Activated naive CD8-positive, alpha-beta T cell treated with anti-CD3 and anti-CD28 coated beads for 36 hours (primary cell): ENCODE measurements around the gene GNG3. TPM values are rescaled to one million over a fixed set of nuclear protein-coding genes. Genes with fewer than 3 reads are reported as not detected.

Experiments
- DNase-seq: peaks from one replicate; pipeline ENCODE4 v3.0.0; 2021
- H3K27ac Mint-ChIP-seq: one replicate; pipeline ENCODE4 v1.8.0; 2022; ENCODE audit warnings: mild to moderate bottlenecking, moderate library complexity, mixed read lengths
- H3K27me3 Mint-ChIP-seq: one replicate; pipeline ENCODE4 v1.8.0; 2022; ENCODE audit warnings: mild to moderate bottlenecking, mixed read lengths
- H3K36me3 Mint-ChIP-seq: one replicate; pipeline ENCODE4 v1.8.0; 2021; ENCODE audit warnings: mild to moderate bottlenecking, mixed read lengths
- H3K4me1 Mint-ChIP-seq: one replicate; pipeline ENCODE4 v1.8.0; 2021; ENCODE audit warnings: mixed read lengths
- H3K4me3 Mint-ChIP-seq: one replicate; pipeline ENCODE4 v1.8.0; 2022; ENCODE audit warnings: mild to moderate bottlenecking, moderate library complexity, mixed read lengths
- H3K9me3 Mint-ChIP-seq: one replicate; pipeline ENCODE4 v1.8.0; 2022; ENCODE audit warnings: mixed read lengths
- total RNA-seq, 2 experiments: library from RNA; stranded (reverse); gene quantifications; one replicate each; pipeline ENCODE4 v1.2.3, GENCODE V29; 2021

Gene GNG3
- total RNA-seq, 2 experiments from 2014 or later: not detected

DNA sequence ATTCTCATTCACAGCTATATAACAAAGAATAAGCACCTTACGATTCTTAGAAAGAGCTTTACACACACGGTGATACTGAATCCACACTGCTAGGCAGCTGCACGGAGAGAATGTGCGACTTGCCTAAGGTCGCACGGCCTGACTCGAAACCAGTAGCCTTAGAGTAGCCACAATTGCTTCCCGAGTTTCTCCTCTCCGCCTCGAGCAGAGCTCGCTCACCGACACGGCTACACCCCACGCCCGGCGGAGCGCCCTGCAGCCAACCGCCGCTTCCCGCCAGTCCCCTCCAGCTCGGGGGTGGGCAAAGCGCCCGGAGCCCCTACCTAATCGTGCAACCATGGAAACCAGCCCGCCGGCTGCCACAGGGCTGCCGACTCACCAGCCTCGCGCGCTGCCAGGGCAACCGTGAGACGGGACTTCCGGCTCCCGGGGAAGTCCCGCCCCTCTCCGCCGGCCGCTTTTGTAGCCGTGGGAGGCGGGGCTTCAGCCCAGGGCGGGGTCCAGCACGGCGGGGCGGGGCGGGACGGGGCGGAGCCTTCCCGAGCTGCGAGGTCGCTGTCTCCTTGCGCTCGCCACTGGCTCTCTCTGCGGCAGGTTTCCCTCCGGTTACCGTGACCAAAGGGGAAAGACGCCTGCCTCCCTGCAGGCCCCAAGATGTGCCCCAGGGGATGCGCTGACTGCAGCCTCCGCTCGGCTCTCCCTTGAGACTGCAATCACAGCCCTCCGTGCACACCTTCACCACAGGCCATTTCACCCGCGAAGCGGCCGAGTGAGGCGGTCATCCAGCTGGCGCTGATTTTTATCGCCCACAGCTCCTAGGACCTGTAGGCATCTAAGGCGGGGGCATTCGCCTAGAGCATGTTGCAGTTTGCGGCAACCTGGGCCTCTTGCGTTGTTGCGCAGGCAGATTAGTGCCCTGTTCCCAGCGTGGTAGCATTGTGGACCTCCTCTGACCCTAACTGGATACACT is 1.3 kb upstream of the GNG3 start:
- H3K4me1 Mint-ChIP-seq: peaks cover 39% of the 10 kb centered on the region

GRCh38 chr11:62706850-62707247 is 627 bp upstream of the GNG3 start:
- H3K27ac Mint-ChIP-seq: no peak overlapping the region

More for the DNA sequence above, 1.3 kb upstream of the GNG3 start:
- peak; percentile 94 for DNase-seq
- peaks cover 35% of the 10 kb centered on the region for H3K36me3 Mint-ChIP-seq
- peak overlapping the region; percentile 76 for H3K27ac Mint-ChIP-seq
- H3K27me3 Mint-ChIP-seq: no peaks in the 10 kb centered on the region
- H3K9me3 Mint-ChIP-seq: no peaks in the 10 kb centered on the region
- H3K4me3 Mint-ChIP-seq: peak overlapping the region; percentile 85

GRCh38 chr11:62708392-62708791 is 916 bp downstream of the GNG3 start:
- DNase-seq: no peak
- H3K9me3 Mint-ChIP-seq: no peaks in the 10 kb centered on the region
- H3K4me1 Mint-ChIP-seq: peaks cover 53% of the 10 kb centered on the region
- peaks cover 39% of the 10 kb centered on the region for H3K36me3 Mint-ChIP-seq
- H3K4me3 Mint-ChIP-seq: peak overlapping the region; percentile 94
- H3K27ac Mint-ChIP-seq: peak overlapping the region; percentile 98
- no peaks in the 10 kb centered on the region for H3K27me3 Mint-ChIP-seq

More at GRCh38 chr11:62706850-62707247, 627 bp upstream of the GNG3 start:
- no peaks in the 10 kb centered on the region for H3K9me3 Mint-ChIP-seq
- H3K4me1 Mint-ChIP-seq: peaks cover 39% of the 10 kb centered on the region
- DNase-seq: no peak
- H3K4me3 Mint-ChIP-seq: peak overlapping the region; percentile 56
- H3K36me3 Mint-ChIP-seq: peaks cover 37% of the 10 kb centered on the region
- H3K27me3 Mint-ChIP-seq: no peaks in the 10 kb centered on the region

GRCh38 chr11:62708793-62709192 is 1.3 kb downstream of the GNG3 start:
- Mint-ChIP-seq H3K9me3 (no peaks in the 10 kb centered on the region), H3K27me3 (no peaks in the 10 kb centered on the region), H3K36me3 (peaks cover 41% of the 10 kb centered on the region), H3K4me1 (peaks cover 57% of the 10 kb centered on the region), H3K4me3 (peak overlapping the region; percentile 94), H3K27ac (peak overlapping the region; percentile 98)
- DNase-seq: peak; percentile 56

- no peaks in the 10 kb centered on the region for H3K27me3 Mint-ChIP-seq
Observed at GRCh38 chr11:62709247-62710000, 1.9 kb downstream of the GNG3 start.

GRCh38 chr11:62710001-62710345 is 2.5 kb downstream of the GNG3 start:
- Mint-ChIP-seq H3K27me3 (no peaks in the 10 kb centered on the region), H3K4me3 (peak overlapping the region; percentile 94), H3K36me3 (peaks cover 45% of the 10 kb centered on the region), H3K27ac (peak overlapping the region; percentile 98), H3K4me1 (peaks cover 66% of the 10 kb centered on the region), H3K9me3 (no peaks in the 10 kb centered on the region)
- peak; percentile 16 for DNase-seq

More at GRCh38 chr11:62709247-62710000, 1.9 kb downstream of the GNG3 start:
- H3K36me3 Mint-ChIP-seq: peaks cover 46% of the 10 kb centered on the region
- H3K4me1 Mint-ChIP-seq: peaks cover 62% of the 10 kb centered on the region
- peak; percentile 93 for DNase-seq
- no peaks in the 10 kb centered on the region for H3K9me3 Mint-ChIP-seq
- H3K4me3 Mint-ChIP-seq: peak overlapping the region; percentile 94
- H3K27ac Mint-ChIP-seq: peak overlapping the region; percentile 98

DNA sequence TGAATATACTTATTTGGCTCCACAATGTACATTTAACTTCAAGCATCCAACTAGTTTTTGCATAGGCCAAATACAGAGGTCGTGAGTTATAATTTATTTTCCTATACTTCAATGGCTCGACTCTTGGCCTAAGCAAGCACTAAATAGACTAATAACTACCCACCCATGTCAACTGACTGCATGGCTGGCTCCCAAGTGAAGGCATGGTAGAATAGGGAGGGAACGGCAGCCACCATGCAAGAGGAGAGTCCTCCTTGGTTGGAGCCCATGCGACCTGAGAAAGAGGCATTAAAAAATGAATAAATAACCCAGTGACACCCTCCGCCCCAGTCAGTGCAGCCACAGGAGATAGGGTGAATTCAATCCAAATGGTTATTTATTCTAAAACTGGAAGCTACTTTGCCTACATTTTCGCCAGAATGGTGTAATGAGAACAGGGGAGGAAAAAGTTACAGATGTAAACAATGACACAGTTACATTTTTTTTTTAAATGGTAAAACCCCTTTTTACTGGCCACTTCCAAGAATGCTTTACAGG is 4.9 kb downstream of the GNG3 start:
- Mint-ChIP-seq H3K27me3 (no peaks in the 10 kb centered on the region), H3K36me3 (peaks cover 50% of the 10 kb centered on the region)

GRCh38 chr11:62712861-62713260 is 5.4 kb downstream of the GNG3 start:
- no peak for DNase-seq
- peaks cover 57% of the 10 kb centered on the region for H3K4me1 Mint-ChIP-seq
- H3K9me3 Mint-ChIP-seq: no peaks in the 10 kb centered on the region
- peak overlapping the region; percentile 89 for H3K27ac Mint-ChIP-seq
- peak overlapping the region; percentile 5 for H3K4me3 Mint-ChIP-seq
- H3K36me3 Mint-ChIP-seq: peaks cover 49% of the 10 kb centered on the region
- no peaks in the 10 kb centered on the region for H3K27me3 Mint-ChIP-seq

More for the DNA sequence above, 4.9 kb downstream of the GNG3 start:
- H3K9me3 Mint-ChIP-seq: no peaks in the 10 kb centered on the region
- H3K4me1 Mint-ChIP-seq: peaks cover 62% of the 10 kb centered on the region
- H3K27ac Mint-ChIP-seq: peak overlapping the region; percentile 89
- no peak for DNase-seq
- no peak overlapping the region for H3K4me3 Mint-ChIP-seq

GRCh38 chr11:62713343-62713742 is 5.9 kb downstream of the GNG3 start:
- Mint-ChIP-seq H3K36me3 (peaks cover 54% of the 10 kb centered on the region), H3K4me3 (no peak overlapping the region), H3K27me3 (no peaks in the 10 kb centered on the region), H3K4me1 (peaks cover 56% of the 10 kb centered on the region), H3K9me3 (no peaks in the 10 kb centered on the region), H3K27ac (peak overlapping the region; percentile 89)
- DNase-seq: no peak

DNA sequence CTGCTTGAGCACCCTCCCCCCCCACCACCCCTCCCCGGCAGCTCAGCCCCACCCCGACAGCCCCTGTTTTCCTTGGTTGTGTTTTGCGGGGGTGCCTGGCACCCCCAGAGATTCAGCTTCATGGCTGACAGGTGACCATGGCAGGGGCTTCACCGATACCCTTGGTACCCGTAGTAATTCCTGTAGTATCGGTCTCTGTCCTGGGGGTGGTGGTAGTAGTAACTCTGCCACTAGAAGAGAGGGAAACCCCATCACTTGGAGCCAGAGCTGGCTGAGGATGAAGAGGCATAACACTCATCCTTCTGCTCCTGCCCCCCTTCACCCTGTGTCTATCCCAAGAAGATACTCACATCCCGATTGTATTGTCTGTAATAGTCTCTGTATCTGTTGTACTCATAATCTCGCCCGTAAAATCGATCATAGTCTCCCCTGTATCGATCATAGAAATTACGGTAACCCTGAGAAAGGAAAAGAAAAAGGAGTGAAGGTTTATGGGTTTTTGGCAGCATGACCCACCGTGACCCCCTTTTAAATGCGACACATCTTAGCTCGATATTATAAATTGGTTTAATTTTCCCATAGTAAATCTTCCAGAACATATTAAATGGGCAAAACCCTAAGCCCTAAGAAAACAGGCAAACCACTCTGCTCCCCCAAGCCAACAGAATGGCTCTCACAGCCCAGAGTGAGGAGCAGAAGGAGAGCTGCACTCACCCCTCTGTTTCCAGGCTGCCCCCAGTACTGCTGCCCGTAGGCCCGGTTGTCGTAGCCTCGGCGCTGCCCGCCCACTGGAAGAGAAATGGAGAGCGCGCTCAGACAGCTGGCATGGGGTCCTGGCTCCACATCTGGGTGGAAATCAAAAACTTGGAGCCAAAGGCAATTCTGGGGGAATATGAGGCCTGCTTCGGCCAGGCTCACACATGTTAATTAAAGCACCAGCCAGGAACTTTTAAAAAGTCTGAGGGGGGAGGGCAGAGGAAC is 8.0 kb downstream of the GNG3 start:
- H3K9me3 Mint-ChIP-seq: no peaks in the 10 kb centered on the region
- H3K4me3 Mint-ChIP-seq: no peak overlapping the region
- peaks cover 53% of the 10 kb centered on the region for H3K36me3 Mint-ChIP-seq
- no peak for DNase-seq
- no peaks in the 10 kb centered on the region for H3K27me3 Mint-ChIP-seq
- peak overlapping the region; percentile 34 for H3K27ac Mint-ChIP-seq
- peaks cover 49% of the 10 kb centered on the region for H3K4me1 Mint-ChIP-seq

- Mint-ChIP-seq H3K36me3 (peaks cover 48% of the 10 kb centered on the region), H3K27ac (peak overlapping the region; percentile 3), H3K9me3 (no peaks in the 10 kb centered on the region), H3K4me3 (no peak overlapping the region), H3K27me3 (no peaks in the 10 kb centered on the region), H3K4me1 (peaks cover 49% of the 10 kb centered on the region)
- no peak for DNase-seq
Observed at GRCh38 chr11:62716206-62716605, 8.7 kb downstream of the GNG3 start.

DNA sequence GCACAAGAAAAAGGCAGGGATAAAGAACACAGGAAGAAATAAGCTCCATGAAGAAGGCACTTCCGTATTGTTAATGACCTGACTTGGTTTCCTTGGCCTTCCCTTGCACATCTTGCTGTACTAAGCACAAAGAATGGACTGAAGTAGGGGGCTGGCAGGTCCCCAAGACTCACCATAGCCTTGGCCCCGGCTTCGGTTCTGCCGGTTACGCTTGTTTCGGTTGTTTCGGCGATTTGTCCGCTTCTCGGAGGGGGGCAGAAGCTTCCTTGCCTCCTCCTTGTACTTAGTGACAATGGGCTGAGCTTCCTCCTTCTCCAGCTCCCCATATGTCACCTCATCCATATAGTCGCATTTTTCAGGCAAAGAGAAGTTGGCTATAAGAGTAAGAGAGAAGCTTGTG is 9.3 kb downstream of the GNG3 start:
- Mint-ChIP-seq H3K27me3 (no peaks in the 10 kb centered on the region), H3K4me3 (no peak overlapping the region), H3K27ac (no peak overlapping the region), H3K9me3 (no peaks in the 10 kb centered on the region), H3K36me3 (peaks cover 52% of the 10 kb centered on the region), H3K4me1 (peaks cover 49% of the 10 kb centered on the region)
- no peak for DNase-seq

- no peaks in the 10 kb centered on the region for H3K9me3 Mint-ChIP-seq
- peak overlapping the region; percentile 60 for H3K27ac Mint-ChIP-seq
- H3K4me3 Mint-ChIP-seq: no peak overlapping the region
- peaks cover 47% of the 10 kb centered on the region for H3K4me1 Mint-ChIP-seq
- H3K27me3 Mint-ChIP-seq: no peaks in the 10 kb centered on the region
- DNase-seq: no peak
- peaks cover 60% of the 10 kb centered on the region for H3K36me3 Mint-ChIP-seq
Observed at GRCh38 chr11:62719302-62719978, 12.0 kb downstream of the GNG3 start.

DNA sequence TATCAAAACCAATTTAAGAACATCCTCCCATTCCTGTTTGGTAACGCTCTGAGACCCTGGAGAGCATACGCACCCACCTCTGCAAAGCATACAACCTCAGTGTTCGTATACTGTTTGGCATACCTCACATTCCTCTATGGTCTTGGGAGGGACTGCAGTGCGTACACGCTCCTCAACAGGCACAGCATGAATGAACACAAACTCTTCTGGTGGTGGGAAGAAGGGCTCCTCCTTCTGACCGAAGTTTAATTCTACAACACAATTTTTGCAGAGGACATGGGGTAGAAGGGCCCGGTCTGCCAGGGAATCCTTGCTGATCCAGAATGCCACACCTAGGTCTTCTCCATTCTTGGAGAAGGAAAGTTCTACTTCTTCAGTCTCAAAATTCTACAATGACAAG is 14.5 kb downstream of the GNG3 start:
- Mint-ChIP-seq H3K36me3 (peaks cover 70% of the 10 kb centered on the region), H3K4me3 (no peak overlapping the region), H3K4me1 (peaks cover 42% of the 10 kb centered on the region), H3K27me3 (no peaks in the 10 kb centered on the region), H3K27ac (no peak overlapping the region), H3K9me3 (no peaks in the 10 kb centered on the region)
- DNase-seq: no peak
